ENCODE data around the gene PPP6R3. TPM values are rescaled to one million over a fixed set of nuclear protein-coding genes. Genes with fewer than 3 reads are reported as not detected.
A peak's percentile ranks its signal among the peaks of the same experiment; 100 is the strongest.

Gene PPP6R3
- total RNA-seq, 1 experiment from 2014 or later, result 171 TPM

GRCh38 chr11:68658097-68658496, 197.5 kb downstream of the PPP6R3 start:
- Histone ChIP-seq H3K79me2 (ENCODE audit: low read length) (no peaks in the 10 kb centered on the region), H3K9me2 (replicated peaks; ENCODE audit: low read length) (no peaks in the 10 kb centered on the region), H3K4me2 (ENCODE audit: low read length) (no peak overlapping the region), H3K27me3 (ENCODE audit: low read length) (peaks cover 8% of the 10 kb centered on the region; the same call in 1 of the 2 replicates), H3K9ac (ENCODE audit: low read length) (no peak overlapping the region), H2AFZ (ENCODE audit: low read length) (no peak overlapping the region), H3K4me1 (ENCODE audit: insufficient read depth, low read length) (peaks cover 6% of the 10 kb centered on the region), H4K20me1 (ENCODE audit: low read length) (no peaks in the 10 kb centered on the region), H3K27ac (ENCODE audit: low read length) (no peak overlapping the region), H3K4me3 (ENCODE audit: low read length) (no peak overlapping the region), H3F3A (ENCODE audit: low read length, unreplicated experiment) (no peaks in the 10 kb centered on the region), H3K9me3 (ENCODE audit: low read length) (no peaks in the 10 kb centered on the region), H3K36me3 (ENCODE audit: low read depth, low read length) (no peaks in the 10 kb centered on the region)
- intact Hi-C loops (cut with micrococcal nuclease), result no loop called here
- ATAC-seq (no peak), DNase-seq (no peak)
- ChIA-PET POLR2A (ENCODE audit: unreplicated experiment) (no interaction called here), CTCF (no interaction called here)
- TF ChIP-seq EZH2phosphoT487 (IDR thresholded peaks at IDR 0.05; ENCODE audit: borderline replicate concordance, low read length) (no peak), EZH2 (IDR thresholded peaks at IDR 0.05; ENCODE audit: low read length, unreplicated experiment) (no peak)
- TF ChIP-seq, protein P1, sequence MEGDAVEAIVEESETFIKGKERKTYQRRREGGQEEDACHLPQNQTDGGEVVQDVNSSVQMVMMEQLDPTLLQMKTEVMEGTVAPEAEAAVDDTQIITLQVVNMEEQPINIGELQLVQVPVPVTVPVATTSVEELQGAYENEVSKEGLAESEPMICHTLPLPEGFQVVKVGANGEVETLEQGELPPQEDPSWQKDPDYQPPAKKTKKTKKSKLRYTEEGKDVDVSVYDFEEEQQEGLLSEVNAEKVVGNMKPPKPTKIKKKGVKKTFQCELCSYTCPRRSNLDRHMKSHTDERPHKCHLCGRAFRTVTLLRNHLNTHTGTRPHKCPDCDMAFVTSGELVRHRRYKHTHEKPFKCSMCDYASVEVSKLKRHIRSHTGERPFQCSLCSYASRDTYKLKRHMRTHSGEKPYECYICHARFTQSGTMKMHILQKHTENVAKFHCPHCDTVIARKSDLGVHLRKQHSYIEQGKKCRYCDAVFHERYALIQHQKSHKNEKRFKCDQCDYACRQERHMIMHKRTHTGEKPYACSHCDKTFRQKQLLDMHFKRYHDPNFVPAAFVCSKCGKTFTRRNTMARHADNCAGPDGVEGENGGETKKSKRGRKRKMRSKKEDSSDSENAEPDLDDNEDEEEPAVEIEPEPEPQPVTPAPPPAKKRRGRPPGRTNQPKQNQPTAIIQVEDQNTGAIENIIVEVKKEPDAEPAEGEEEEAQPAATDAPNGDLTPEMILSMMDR (conservative IDR thresholded peaks at IDR 0.05; ENCODE audit: low read depth, low read length), result no peak
- BruUV-seq (replicated peaks), result no TSS peak

DNA sequence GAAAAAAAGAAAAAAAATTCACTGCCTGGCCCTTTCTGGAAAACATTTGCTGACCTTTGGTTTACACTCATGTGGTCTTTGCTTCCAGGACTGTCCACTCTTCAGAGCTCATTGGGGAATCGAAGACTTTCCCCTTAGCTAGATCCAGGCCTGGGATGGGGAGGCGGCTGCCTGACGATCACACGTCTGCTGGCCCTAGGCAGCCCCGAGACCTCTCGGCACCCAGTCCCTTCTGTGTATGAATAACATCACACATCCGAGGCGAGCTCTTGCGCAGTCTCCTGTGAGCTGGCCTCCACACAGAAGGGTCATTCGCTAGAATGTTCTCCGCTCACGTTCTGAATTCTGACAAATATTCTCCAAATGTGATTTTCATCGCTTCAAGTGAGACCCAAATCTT, 198.1 kb downstream of the PPP6R3 start:
- Histone ChIP-seq H3K4me3 (ENCODE audit: low read length) (no peak overlapping the region), H3K4me1 (ENCODE audit: insufficient read depth, low read length) (peaks cover 6% of the 10 kb centered on the region), H3K9me2 (replicated peaks; ENCODE audit: low read length) (no peaks in the 10 kb centered on the region), H3K27ac (ENCODE audit: low read length) (no peak overlapping the region), H3K9ac (ENCODE audit: low read length) (no peak overlapping the region), H2AFZ (ENCODE audit: low read length) (no peak overlapping the region), H3K79me2 (ENCODE audit: low read length) (no peaks in the 10 kb centered on the region), H4K20me1 (ENCODE audit: low read length) (no peaks in the 10 kb centered on the region), H3K27me3 (ENCODE audit: low read length) (peaks cover 8% of the 10 kb centered on the region; the same call in 1 of the 2 replicates), H3K9me3 (ENCODE audit: low read length) (no peaks in the 10 kb centered on the region), H3F3A (ENCODE audit: low read length, unreplicated experiment) (no peaks in the 10 kb centered on the region), H3K4me2 (ENCODE audit: low read length) (no peak overlapping the region), H3K36me3 (ENCODE audit: low read depth, low read length) (no peaks in the 10 kb centered on the region)
- intact Hi-C loops (cut with micrococcal nuclease), result no loop called here
- CTCF ChIA-PET, result no interaction called here
- ATAC-seq, result no peak
- TF ChIP-seq EZH2 (IDR thresholded peaks at IDR 0.05; ENCODE audit: low read length, unreplicated experiment), result no peak
- TF ChIP-seq, protein P1 (conservative IDR thresholded peaks at IDR 0.05; ENCODE audit: low read depth, low read length), result no peak
- TF ChIP-seq EZH2phosphoT487 (IDR thresholded peaks at IDR 0.05; ENCODE audit: borderline replicate concordance, low read length), result no peak
- DNase-seq, result no peak
- no TSS peak for BruUV-seq (replicated peaks)
- POLR2A ChIA-PET (ENCODE audit: unreplicated experiment), result no interaction called here

GRCh38 chr11:68659158-68659921, 198.8 kb downstream of the PPP6R3 start:
- peak; percentile 89 for DNase-seq
- peak; percentile 98 for ATAC-seq
- peaks cover 6% of the 10 kb centered on the region for H3K4me1 ChIP-seq (ENCODE audit: insufficient read depth, low read length)
- H3K9me2 ChIP-seq (replicated peaks; ENCODE audit: low read length), result no peaks in the 10 kb centered on the region
- H3K9ac ChIP-seq (ENCODE audit: low read length), result no peak overlapping the region
- H2AFZ ChIP-seq (ENCODE audit: low read length), result no peak overlapping the region
- CTCF ChIA-PET, result no interaction called here
- no peak for TF ChIP-seq EZH2 (IDR thresholded peaks at IDR 0.05; ENCODE audit: low read length, unreplicated experiment)
- TF ChIP-seq, protein P1 (conservative IDR thresholded peaks at IDR 0.05; ENCODE audit: low read depth, low read length), result no peak
- TF ChIP-seq EZH2phosphoT487 (IDR thresholded peaks at IDR 0.05; ENCODE audit: borderline replicate concordance, low read length), result no peak
- no TSS peak for BruUV-seq (replicated peaks)
- no peak overlapping the region for H3K4me3 ChIP-seq (ENCODE audit: low read length)
- peaks cover 8% of the 10 kb centered on the region; the same call in 1 of the 2 replicates for H3K27me3 ChIP-seq (ENCODE audit: low read length)
- no peaks in the 10 kb centered on the region for H3F3A ChIP-seq (ENCODE audit: low read length, unreplicated experiment)
- no peaks in the 10 kb centered on the region for H3K9me3 ChIP-seq (ENCODE audit: low read length)
- no peaks in the 10 kb centered on the region for H4K20me1 ChIP-seq (ENCODE audit: low read length)
- no peaks in the 10 kb centered on the region for H3K79me2 ChIP-seq (ENCODE audit: low read length)
- peak overlapping the region; percentile 23; the same call in 1 of the 2 replicates for H3K4me2 ChIP-seq (ENCODE audit: low read length)
- no peak overlapping the region for H3K27ac ChIP-seq (ENCODE audit: low read length)
- H3K36me3 ChIP-seq (ENCODE audit: low read depth, low read length), result no peaks in the 10 kb centered on the region
- intact Hi-C loops (cut with micrococcal nuclease), result no loop called here
- POLR2A ChIA-PET (ENCODE audit: unreplicated experiment), result no interaction called here

Measured in PC-3 (cell line).